Calu3 (cell line): ENCODE measurements around the gene RAD51B. TPM values are rescaled to one million over a fixed set of nuclear protein-coding genes. Genes with fewer than 3 reads are reported as not detected.

Experiments used
- BruUV-seq: library from RNA; stranded (reverse); fragments of 400-500 nt; replicated peaks from 2 replicates; lab custom pipeline; 2021; lab: Mats Ljungman, UMichigan
- CTCF ChIA-PET: fragments of 300-600 bp; sonication (Branson Sonifier 250); formaldehyde crosslinking; loops from one replicate; lab custom pipeline; 2022; ENCODE audit warnings: antibody characterized with exemption; lab: Charles Lee
- DNase-seq: peaks from one replicate; pipeline ENCODE4 v3.0.0; 2022
- H3K27ac Mint-ChIP-seq: one replicate; pipeline ENCODE4 v1.8.0; 2022; ENCODE audit warnings: mixed read lengths; ENCODE audit not compliant: unreplicated experiment
- H3K27me3 Mint-ChIP-seq: one replicate; pipeline ENCODE4 v1.8.0; 2022; ENCODE audit warnings: mixed read lengths; ENCODE audit not compliant: unreplicated experiment
- H3K36me3 Mint-ChIP-seq: one replicate; pipeline ENCODE4 v1.8.0; 2022; ENCODE audit warnings: mild to moderate bottlenecking, moderate library complexity, mixed read lengths; ENCODE audit not compliant: insufficient read depth, unreplicated experiment
- H3K4me1 Mint-ChIP-seq: one replicate; pipeline ENCODE4 v1.8.0; 2022; ENCODE audit warnings: mild to moderate bottlenecking, low read depth, mixed read lengths; ENCODE audit not compliant: unreplicated experiment
- H3K4me3 Mint-ChIP-seq: one replicate; pipeline ENCODE4 v1.8.0; 2022; ENCODE audit warnings: mild to moderate bottlenecking, low read depth, moderate library complexity, mixed read lengths; ENCODE audit not compliant: unreplicated experiment
- H3K9me3 Mint-ChIP-seq: one replicate; pipeline ENCODE4 v1.8.0; 2022; ENCODE audit warnings: low read depth, mixed read lengths; ENCODE audit not compliant: unreplicated experiment
- CTCF ChIP-seq: fragments of 200-600 bp; IDR thresholded peaks from one replicate; pipeline ENCODE4 v1.8.0; 2022; ENCODE audit warnings: antibody characterized with exemption; ENCODE audit not compliant: unreplicated experiment
- intact Hi-C: fragments of 100-400 bp; cut with micrococcal nuclease; formaldehyde crosslinking; loops from one replicate; pipeline ENCODE4 v1.10.0; 2022; ENCODE audit not compliant: unreplicated experiment
- total RNA-seq: library from RNA; stranded (reverse); gene quantifications from 2 replicates; pipeline ENCODE4 v1.2.3, GENCODE V29; 2022

Gene RAD51B
- total RNA-seq, 1 experiment from 2014 or later: 24.7 TPM

- no peak for TF ChIP-seq CTCF
- CTCF ChIA-PET: no interaction called here
- BruUV-seq: no TSS peak
- intact Hi-C loops: no loop called here
- Mint-ChIP-seq H3K27me3 (no peaks in the 10 kb centered on the region), H3K4me3 (no peak overlapping the region), H3K36me3 (no peaks in the 10 kb centered on the region), H3K4me1 (peaks cover 32% of the 10 kb centered on the region), H3K9me3 (no peaks in the 10 kb centered on the region), H3K27ac (no peak overlapping the region)
- DNase-seq: no peak
Observed at GRCh38 chr14:68552602-68553001, 733.0 kb downstream of the RAD51B start.

GRCh38 chr14:68553311-68553710 lies 733.7 kb downstream of the RAD51B start:
- Mint-ChIP-seq H3K27me3 (no peaks in the 10 kb centered on the region), H3K27ac (no peak overlapping the region), H3K4me3 (no peak overlapping the region), H3K4me1 (peaks cover 25% of the 10 kb centered on the region), H3K9me3 (no peaks in the 10 kb centered on the region), H3K36me3 (no peaks in the 10 kb centered on the region)
- no peak for DNase-seq
- BruUV-seq: no TSS peak
- no peak for TF ChIP-seq CTCF
- intact Hi-C loops: no loop called here
- CTCF ChIA-PET: no interaction called here

GRCh38 chr14:68554231-68554630 lies 734.7 kb downstream of the RAD51B start:
- CTCF ChIA-PET: no interaction called here
- Mint-ChIP-seq H3K4me3 (no peak overlapping the region), H3K4me1 (peaks cover 25% of the 10 kb centered on the region), H3K36me3 (no peaks in the 10 kb centered on the region), H3K27ac (no peak overlapping the region), H3K9me3 (peaks cover 2% of the 10 kb centered on the region), H3K27me3 (no peaks in the 10 kb centered on the region)
- DNase-seq: no peak
- BruUV-seq: no TSS peak
- no peak for TF ChIP-seq CTCF
- intact Hi-C loops: no loop called here

GRCh38 chr14:68556253-68556652 lies 736.7 kb downstream of the RAD51B start:
- Mint-ChIP-seq H3K27ac (no peak overlapping the region), H3K4me1 (peaks cover 18% of the 10 kb centered on the region), H3K27me3 (no peaks in the 10 kb centered on the region), H3K9me3 (peaks cover 2% of the 10 kb centered on the region), H3K4me3 (no peak overlapping the region), H3K36me3 (no peaks in the 10 kb centered on the region)
- intact Hi-C loops: no loop called here
- no peak for DNase-seq
- CTCF ChIA-PET: no interaction called here
- no peak for TF ChIP-seq CTCF
- no TSS peak for BruUV-seq
